Keratinocyte (primary cell): Measurements from ENCODE around the gene OPN1LW.

Experiments
- EZH2 ChIP-seq: IDR thresholded peaks from one replicate; pipeline ENCODE4 v1.6.1; 2012; ENCODE audit warnings: inconsistent platforms, mild to moderate bottlenecking, low read length, moderate library complexity
- TF ChIP-seq, protein P1 (sequence below), 3 experiments: IDR thresholded peaks in 1 of 3; conservative IDR thresholded peaks in 1 of 3; optimal IDR thresholded peaks in 1 of 3; 2 replicates in 2 of 3; 3 replicates in 1 of 3; pipeline versions ENCODE3 to v1.5.1; 2011; ENCODE audit warnings: low read length in 3 of 3, mild to moderate bottlenecking in 3 of 3, moderate library complexity in 2 of 3, control low read depth in 1 of 3, inconsistent platforms in 1 of 3; ENCODE audit not compliant: insufficient read depth in 2 of 3; ENCODE audit errors: extremely low read depth in 1 of 3

DNA sequence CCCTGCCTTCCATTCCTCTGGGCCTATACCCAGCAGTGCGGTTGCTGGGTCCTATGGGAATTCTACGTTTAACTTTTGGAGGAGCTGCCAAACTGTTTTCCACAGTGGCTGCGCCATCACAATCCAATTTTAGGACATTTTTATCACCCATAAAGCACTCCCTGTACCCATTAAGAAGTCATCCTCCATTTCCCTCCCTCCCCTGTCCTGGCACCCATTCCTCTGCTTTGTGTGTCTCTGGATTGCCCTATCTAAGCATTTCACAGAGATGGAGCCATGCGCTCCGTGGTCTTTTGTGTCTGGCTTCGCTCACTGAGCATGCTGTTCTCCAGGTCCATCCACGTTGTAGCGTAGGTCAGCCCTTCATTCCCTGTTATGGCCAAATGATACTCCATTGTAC lies 1.7 kb upstream of the OPN1LW start:
- TF ChIP-seq, protein P1, sequence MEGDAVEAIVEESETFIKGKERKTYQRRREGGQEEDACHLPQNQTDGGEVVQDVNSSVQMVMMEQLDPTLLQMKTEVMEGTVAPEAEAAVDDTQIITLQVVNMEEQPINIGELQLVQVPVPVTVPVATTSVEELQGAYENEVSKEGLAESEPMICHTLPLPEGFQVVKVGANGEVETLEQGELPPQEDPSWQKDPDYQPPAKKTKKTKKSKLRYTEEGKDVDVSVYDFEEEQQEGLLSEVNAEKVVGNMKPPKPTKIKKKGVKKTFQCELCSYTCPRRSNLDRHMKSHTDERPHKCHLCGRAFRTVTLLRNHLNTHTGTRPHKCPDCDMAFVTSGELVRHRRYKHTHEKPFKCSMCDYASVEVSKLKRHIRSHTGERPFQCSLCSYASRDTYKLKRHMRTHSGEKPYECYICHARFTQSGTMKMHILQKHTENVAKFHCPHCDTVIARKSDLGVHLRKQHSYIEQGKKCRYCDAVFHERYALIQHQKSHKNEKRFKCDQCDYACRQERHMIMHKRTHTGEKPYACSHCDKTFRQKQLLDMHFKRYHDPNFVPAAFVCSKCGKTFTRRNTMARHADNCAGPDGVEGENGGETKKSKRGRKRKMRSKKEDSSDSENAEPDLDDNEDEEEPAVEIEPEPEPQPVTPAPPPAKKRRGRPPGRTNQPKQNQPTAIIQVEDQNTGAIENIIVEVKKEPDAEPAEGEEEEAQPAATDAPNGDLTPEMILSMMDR (optimal IDR thresholded peaks at IDR 0.05 in 1 of 3, IDR thresholded peaks at IDR 0.05 in 1 of 3, conservative IDR thresholded peaks at IDR 0.05 in 1 of 3; ENCODE audit: extremely low read depth in 1 of 3, insufficient read depth in 2 of 3, low read length in 3 of 3): no peak
- no peak for TF ChIP-seq EZH2
